HG03280 (cell line): ENCODE results near the gene SLC25A41.

Source experiments
- ATAC-seq: cut with Tn5 transposase; IDR thresholded peaks from one replicate; pipeline ENCODE4 v1.9.1; 2021; ENCODE audit warnings: mild to moderate bottlenecking, moderate library complexity; ENCODE audit not compliant: unreplicated experiment

The SLC25A41 gene

GRCh38 chr19:6433663-6434062 is at the start of gene SLC25A41:
Gene SLC25A41, minus strand, starts transcription at chr19:6433763. Its CDS starts 70 bp downstream, at chr19:6433693.
- no peak for ATAC-seq

- ATAC-seq = no peak
These were observed 49.7 kb upstream of the SLC25A41 start for GRCh38 chr19:6483235-6483634.

GRCh38 chr19:6482343-6482686 is 48.8 kb upstream of the SLC25A41 start:
- no peak for ATAC-seq

- ATAC-seq = peak; percentile 58
These were observed 48.2 kb upstream of the SLC25A41 start, which contains the start of gene DENND1C for GRCh38 chr19:6481541-6482342. Gene DENND1C, minus strand, starts transcription at chr19:6481787. Its CDS starts 92 bp downstream, at chr19:6481695.

GRCh38 chr19:6480848-6481415 is 47.4 kb upstream of the SLC25A41 start:
- ATAC-seq = no peak

- no peak for ATAC-seq
These were observed 46.4 kb upstream of the SLC25A41 start for GRCh38 chr19:6479836-6480398.

GRCh38 chr19:6478815-6479214 is 45.3 kb upstream of the SLC25A41 start:
- ATAC-seq = no peak

- ATAC-seq = no peak
These were observed 43.4 kb upstream of the SLC25A41 start for GRCh38 chr19:6476896-6477431.

GRCh38 chr19:6476155-6476895 is 42.8 kb upstream of the SLC25A41 start:
- ATAC-seq = no peak

GRCh38 chr19:6475321-6476108 is 42.0 kb upstream of the SLC25A41 start:
- ATAC-seq = no peak

GRCh38 chr19:6473647-6474046 is 40.1 kb upstream of the SLC25A41 start:
- ATAC-seq = no peak

GRCh38 chr19:6472713-6473112 is 39.1 kb upstream of the SLC25A41 start:
- ATAC-seq = no peak

- no peak for ATAC-seq
These were observed 37.5 kb upstream of the SLC25A41 start for GRCh38 chr19:6471076-6471475.

- no peak for ATAC-seq
These were observed 36.6 kb upstream of the SLC25A41 start for GRCh38 chr19:6470173-6470572.

- no peak for ATAC-seq
These were observed 33.8 kb upstream of the SLC25A41 start for GRCh38 chr19:6467384-6467783.

- no peak for ATAC-seq
These were observed 33.1 kb upstream of the SLC25A41 start for GRCh38 chr19:6466526-6467248.

GRCh38 chr19:6465663-6466062 is 32.1 kb upstream of the SLC25A41 start:
- ATAC-seq = no peak

- ATAC-seq = no peak
These were observed 31.4 kb upstream of the SLC25A41 start for GRCh38 chr19:6465006-6465405.

GRCh38 chr19:6464070-6464873 is 30.7 kb upstream of the SLC25A41 start, which contains the start of gene CRB3:
Gene CRB3, plus strand, starts transcription at chr19:6464271. Its CDS starts 431 bp downstream, at chr19:6464702.
- no peak for ATAC-seq
